Muscle layer of colon (tissue), 2 donors: Measurements from ENCODE around the gene PTRH2.
A peak's percentile ranks its signal among the peaks of the same experiment; 100 is the strongest.

Experiments used
- H3K27ac ChIP-seq: one replicate; pipeline ENCODE4 v1.7.0; 2013; ENCODE audit warnings: low read depth, mild to moderate bottlenecking, low read length, moderate library complexity
- H3K27me3 ChIP-seq, 2 donors: one replicate each; pipeline ENCODE4 v1.7.0; 2013; ENCODE audit warnings: low read length in 2 of 2, mild to moderate bottlenecking in 2 of 2; ENCODE audit not compliant: insufficient read depth in 2 of 2, control insufficient read depth in 1 of 2
- H3K36me3 ChIP-seq: one replicate; pipeline ENCODE4 v1.7.0; 2013; ENCODE audit warnings: mild to moderate bottlenecking, low read length; ENCODE audit not compliant: insufficient read depth
- H3K4me1 ChIP-seq: one replicate; pipeline ENCODE4 v1.7.0; 2013; ENCODE audit warnings: mild to moderate bottlenecking, low read length; ENCODE audit not compliant: insufficient read depth
- H3K4me3 ChIP-seq, 2 donors: one replicate each; pipeline ENCODE4 v1.7.0; 2013; ENCODE audit warnings: low read length in 2 of 2, low read depth in 1 of 2, mild to moderate bottlenecking in 1 of 2, moderate library complexity in 1 of 2
- H3K9ac ChIP-seq: one replicate; pipeline ENCODE4 v1.7.0; 2013; ENCODE audit warnings: low read length
- H3K9me3 ChIP-seq: one replicate; pipeline ENCODE4 v1.7.0; 2013; ENCODE audit warnings: mild to moderate bottlenecking, low read length
- donor health status: abdominal sarcoma.
- donor health status: Adenocarcinoma of cecum.

Gene PTRH2

GRCh38 chr17:59743842-59744241 lies 36.6 kb upstream of the PTRH2 start:
- H3K27ac ChIP-seq: no peak overlapping the region
- H3K36me3 ChIP-seq: no peaks in the 10 kb centered on the region
- no peak overlapping the region for H3K9ac ChIP-seq
- H3K27me3 ChIP-seq: no peaks in the 10 kb centered on the region
- H3K9me3 ChIP-seq: no peaks in the 10 kb centered on the region
- H3K4me1 ChIP-seq: no peaks in the 10 kb centered on the region
- H3K4me3 ChIP-seq: no peak overlapping the region

GRCh38 chr17:59737324-59737723 lies 30.1 kb upstream of the PTRH2 start:
- H3K4me1 ChIP-seq: no peaks in the 10 kb centered on the region
- no peak overlapping the region for H3K9ac ChIP-seq
- H3K9me3 ChIP-seq: no peaks in the 10 kb centered on the region
- no peak overlapping the region for H3K27ac ChIP-seq
- H3K36me3 ChIP-seq: peaks cover 15% of the 10 kb centered on the region
- H3K27me3 ChIP-seq: no peaks in the 10 kb centered on the region
- no peak overlapping the region for H3K4me3 ChIP-seq

GRCh38 chr17:59734226-59734625 lies 27.0 kb upstream of the PTRH2 start:
- Histone ChIP-seq H3K4me1 (no peaks in the 10 kb centered on the region), H3K9ac (no peak overlapping the region), H3K36me3 (peaks cover 15% of the 10 kb centered on the region), H3K9me3 (no peaks in the 10 kb centered on the region), H3K4me3 (no peak overlapping the region), H3K27ac (no peak overlapping the region), H3K27me3 (no peaks in the 10 kb centered on the region)

GRCh38 chr17:59733697-59734096 lies 26.5 kb upstream of the PTRH2 start:
- Histone ChIP-seq H3K9ac (no peak overlapping the region), H3K27ac (no peak overlapping the region), H3K36me3 (peaks cover 15% of the 10 kb centered on the region), H3K27me3 (no peaks in the 10 kb centered on the region), H3K9me3 (no peaks in the 10 kb centered on the region), H3K4me3 (no peak overlapping the region), H3K4me1 (no peaks in the 10 kb centered on the region)

GRCh38 chr17:59730268-59730834 lies 23.1 kb upstream of the PTRH2 start:
- H3K36me3 ChIP-seq: peaks cover 8% of the 10 kb centered on the region
- no peak overlapping the region for H3K9ac ChIP-seq
- no peaks in the 10 kb centered on the region for H3K4me1 ChIP-seq
- H3K27ac ChIP-seq: no peak overlapping the region
- H3K4me3 ChIP-seq: no peak overlapping the region
- no peaks in the 10 kb centered on the region for H3K27me3 ChIP-seq
- H3K9me3 ChIP-seq: no peaks in the 10 kb centered on the region

GRCh38 chr17:59727817-59728533 lies 20.7 kb upstream of the PTRH2 start:
- no peak overlapping the region for H3K9ac ChIP-seq
- no peaks in the 10 kb centered on the region for H3K27me3 ChIP-seq
- H3K4me1 ChIP-seq: peaks cover 3% of the 10 kb centered on the region
- peaks cover 3% of the 10 kb centered on the region for H3K36me3 ChIP-seq
- H3K27ac ChIP-seq: no peak overlapping the region
- no peaks in the 10 kb centered on the region for H3K9me3 ChIP-seq
- H3K4me3 ChIP-seq: no peak overlapping the region

GRCh38 chr17:59725691-59726090 lies 18.5 kb upstream of the PTRH2 start:
- Histone ChIP-seq H3K27me3 (no peaks in the 10 kb centered on the region), H3K4me3 (no peak overlapping the region), H3K9me3 (no peaks in the 10 kb centered on the region), H3K9ac (no peak overlapping the region), H3K4me1 (peaks cover 6% of the 10 kb centered on the region), H3K27ac (no peak overlapping the region), H3K36me3 (no peaks in the 10 kb centered on the region)

GRCh38 chr17:59723607-59724006 lies 16.4 kb upstream of the PTRH2 start:
- Histone ChIP-seq H3K4me1 (peaks cover 6% of the 10 kb centered on the region), H3K27me3 (no peaks in the 10 kb centered on the region), H3K9me3 (no peaks in the 10 kb centered on the region), H3K27ac (no peak overlapping the region), H3K36me3 (no peaks in the 10 kb centered on the region), H3K9ac (no peak overlapping the region), H3K4me3 (no peak overlapping the region)

- Histone ChIP-seq H3K4me1 (peaks cover 6% of the 10 kb centered on the region), H3K9ac (no peak overlapping the region), H3K27me3 (no peaks in the 10 kb centered on the region), H3K36me3 (no peaks in the 10 kb centered on the region), H3K4me3 (no peak overlapping the region), H3K27ac (no peak overlapping the region), H3K9me3 (no peaks in the 10 kb centered on the region)
Measured at GRCh38 chr17:59723041-59723440, 15.8 kb upstream of the PTRH2 start.

GRCh38 chr17:59722623-59723022 lies 15.4 kb upstream of the PTRH2 start:
- no peaks in the 10 kb centered on the region for H3K27me3 ChIP-seq
- no peak overlapping the region for H3K4me3 ChIP-seq
- H3K9me3 ChIP-seq: no peaks in the 10 kb centered on the region
- H3K9ac ChIP-seq: no peak overlapping the region
- H3K36me3 ChIP-seq: no peaks in the 10 kb centered on the region
- H3K27ac ChIP-seq: no peak overlapping the region
- peaks cover 6% of the 10 kb centered on the region for H3K4me1 ChIP-seq

GRCh38 chr17:59719526-59719925 lies 12.3 kb upstream of the PTRH2 start:
- no peak overlapping the region for H3K4me3 ChIP-seq
- H3K9ac ChIP-seq: no peak overlapping the region
- H3K27ac ChIP-seq: no peak overlapping the region
- H3K4me1 ChIP-seq: peaks cover 16% of the 10 kb centered on the region
- no peaks in the 10 kb centered on the region for H3K36me3 ChIP-seq
- no peaks in the 10 kb centered on the region for H3K27me3 ChIP-seq
- no peaks in the 10 kb centered on the region for H3K9me3 ChIP-seq

GRCh38 chr17:59716427-59716826 lies 9.2 kb upstream of the PTRH2 start:
- no peak overlapping the region for H3K27ac ChIP-seq
- no peaks in the 10 kb centered on the region for H3K36me3 ChIP-seq
- no peaks in the 10 kb centered on the region for H3K9me3 ChIP-seq
- H3K4me1 ChIP-seq: peaks cover 10% of the 10 kb centered on the region
- no peaks in the 10 kb centered on the region for H3K27me3 ChIP-seq
- peak overlapping the region in 1 of 2 donors; percentile 19 for H3K4me3 ChIP-seq
- no peak overlapping the region for H3K9ac ChIP-seq
